ENCODE data around the gene FXR1.
A peak's percentile ranks its signal among the peaks of the same experiment; 100 is the strongest.

FXR1 gene

GRCh38 chr3:180923561-180923960 is 11.1 kb downstream of the FXR1 start:
- H3K4me3 ChIP-seq, result no peak overlapping the region
- peaks cover 90% of the 10 kb centered on the region for H3K36me3 ChIP-seq (ENCODE audit: insufficient read depth, low read length)
- peaks cover 14% of the 10 kb centered on the region; the same call in 1 of the 2 replicates for H3K9me3 ChIP-seq (ENCODE audit: low read depth, low read length)
- H3K9ac ChIP-seq (ENCODE audit: insufficient read length), result no peak overlapping the region
- no peak for DNase-seq (ENCODE audit: low read depth, low spot score)
- no peak overlapping the region for H3K27ac ChIP-seq
- TF ChIP-seq EZH2 (IDR thresholded peaks at IDR 0.05), result no peak
- TF ChIP-seq FOXP2 (optimal IDR thresholded peaks at IDR 0.05; ENCODE audit: control extremely low read depth, extremely low read length, insufficient read depth), result no peak
- TF ChIP-seq POLR2AphosphoS5 (IDR thresholded peaks at IDR 0.05; ENCODE audit: borderline replicate concordance, low read depth, low read length), result no peak

DNA sequence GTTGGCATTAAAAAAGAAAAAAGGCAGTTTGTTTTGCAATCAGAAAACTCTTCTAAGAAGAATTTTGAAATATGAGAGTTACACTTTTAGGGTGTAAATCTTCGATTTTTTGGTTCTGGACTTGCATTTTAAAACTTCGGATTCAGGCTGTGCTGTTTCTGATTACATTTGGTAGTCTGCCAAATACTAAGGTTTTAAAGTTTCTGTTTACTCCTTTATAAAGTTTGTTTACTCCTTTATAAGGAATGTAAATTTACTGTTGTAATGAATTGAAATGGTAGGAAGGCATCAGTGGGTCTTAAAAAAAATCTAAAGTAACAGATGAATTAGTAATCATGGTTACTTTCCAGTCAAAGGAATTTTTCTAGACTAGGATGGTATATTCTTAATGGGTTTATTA is 14.1 kb downstream of the FXR1 start:
- Histone ChIP-seq H3K36me3 (ENCODE audit: insufficient read depth, low read length) (peaks cover 82% of the 10 kb centered on the region), H3K9ac (ENCODE audit: insufficient read length) (no peak overlapping the region), H3K9me3 (ENCODE audit: low read depth, low read length) (peaks cover 14% of the 10 kb centered on the region; the same call in 1 of the 2 replicates), H3K27ac (no peak overlapping the region), H3K4me3 (no peak overlapping the region)
- TF ChIP-seq EZH2 (IDR thresholded peaks at IDR 0.05), result no peak
- TF ChIP-seq POLR2AphosphoS5 (IDR thresholded peaks at IDR 0.05; ENCODE audit: borderline replicate concordance, low read depth, low read length), result no peak
- no peak for DNase-seq (ENCODE audit: low read depth, low spot score)

DNA sequence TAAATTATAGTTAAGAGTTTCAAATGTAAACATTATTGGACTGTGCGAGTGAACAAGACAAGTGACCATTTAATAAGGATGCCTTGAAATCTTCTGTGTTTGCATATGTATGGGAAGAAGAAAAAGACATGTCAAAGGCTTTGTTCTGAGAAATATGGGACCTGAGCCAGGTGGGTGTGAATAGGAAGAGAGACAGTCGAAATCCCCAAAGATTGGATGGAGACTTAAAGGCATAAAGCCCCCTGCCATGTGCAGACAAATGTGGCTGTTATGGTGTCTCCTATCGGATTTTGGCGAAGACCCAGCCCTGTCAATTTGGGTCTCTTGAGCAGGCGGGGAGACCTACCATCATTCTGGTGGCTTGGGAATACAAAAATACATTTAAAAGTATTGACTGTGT is 16.9 kb downstream of the FXR1 start:
- Histone ChIP-seq H3K4me3 (no peak overlapping the region), H3K36me3 (ENCODE audit: insufficient read depth, low read length) (peaks cover 73% of the 10 kb centered on the region), H3K9ac (ENCODE audit: insufficient read length) (no peak overlapping the region), H3K9me3 (ENCODE audit: low read depth, low read length) (peaks cover 9% of the 10 kb centered on the region; the same call in 1 of the 2 replicates), H3K27ac (no peak overlapping the region)
- DNase-seq (ENCODE audit: low read depth, low spot score), result no peak
- no peak for TF ChIP-seq POLR2AphosphoS5 (IDR thresholded peaks at IDR 0.05; ENCODE audit: borderline replicate concordance, low read depth, low read length)
- TF ChIP-seq EZH2 (IDR thresholded peaks at IDR 0.05), result no peak
- no peak for TF ChIP-seq FOXP2 (optimal IDR thresholded peaks at IDR 0.05; ENCODE audit: control extremely low read depth, extremely low read length, insufficient read depth)

DNA sequence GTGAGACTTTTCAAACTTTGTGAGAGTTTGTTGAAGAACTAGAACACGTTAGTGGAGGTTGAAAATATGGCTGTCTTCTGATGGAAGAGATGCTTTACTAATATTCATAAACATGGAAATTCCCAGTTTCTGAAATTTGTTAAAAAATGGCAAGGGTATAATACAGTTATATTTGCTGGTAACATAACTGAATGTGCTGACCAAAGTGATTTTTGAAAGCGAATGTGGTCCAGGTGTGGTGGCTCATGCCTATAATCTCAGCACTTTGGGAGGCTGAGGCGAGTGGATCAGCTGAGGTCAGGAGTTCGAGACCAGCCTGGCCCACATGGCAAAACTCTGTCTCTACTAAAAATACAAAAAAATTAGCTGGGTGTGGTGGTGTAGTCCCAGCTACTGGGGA is 18.1 kb downstream of the FXR1 start:
- TF ChIP-seq POLR2AphosphoS5 (IDR thresholded peaks at IDR 0.05; ENCODE audit: borderline replicate concordance, low read depth, low read length) (no peak), EZH2 (IDR thresholded peaks at IDR 0.05) (no peak), FOXP2 (optimal IDR thresholded peaks at IDR 0.05; ENCODE audit: control extremely low read depth, extremely low read length, insufficient read depth) (no peak)
- H3K36me3 ChIP-seq (ENCODE audit: insufficient read depth, low read length), result peaks cover 74% of the 10 kb centered on the region
- no peak overlapping the region for H3K9ac ChIP-seq (ENCODE audit: insufficient read length)
- no peak for DNase-seq (ENCODE audit: low read depth, low spot score)
- no peak overlapping the region for H3K4me3 ChIP-seq
- H3K9me3 ChIP-seq (ENCODE audit: low read depth, low read length), result peaks cover 9% of the 10 kb centered on the region; the same call in 1 of the 2 replicates
- H3K27ac ChIP-seq, result no peak overlapping the region

DNA sequence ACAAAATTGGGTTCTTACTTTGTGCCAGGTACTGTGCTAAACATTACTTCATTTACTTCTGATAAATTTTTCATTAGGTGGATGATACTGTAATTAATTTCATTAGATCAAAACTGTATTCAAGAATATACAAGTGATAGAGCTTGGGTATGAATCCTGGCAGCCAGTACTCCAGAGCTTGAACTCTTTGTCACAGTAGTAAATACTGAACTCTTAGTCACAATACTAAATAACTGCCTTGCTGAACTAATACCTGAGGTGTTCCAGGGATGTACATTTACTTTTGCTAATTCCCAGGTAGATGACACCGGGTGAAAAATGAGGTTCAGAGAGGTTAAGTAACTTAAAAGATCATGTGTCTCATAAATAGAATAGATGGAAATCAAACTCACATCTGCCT is 20.3 kb downstream of the FXR1 start:
- TF ChIP-seq POLR2AphosphoS5 (IDR thresholded peaks at IDR 0.05; ENCODE audit: borderline replicate concordance, low read depth, low read length) (no peak), FOXP2 (optimal IDR thresholded peaks at IDR 0.05; ENCODE audit: control extremely low read depth, extremely low read length, insufficient read depth) (no peak), EZH2 (IDR thresholded peaks at IDR 0.05) (no peak)
- Histone ChIP-seq H3K9me3 (ENCODE audit: low read depth, low read length) (peaks cover 2% of the 10 kb centered on the region; the same call in 1 of the 2 replicates), H3K4me3 (no peak overlapping the region), H3K27ac (no peak overlapping the region), H3K9ac (ENCODE audit: insufficient read length) (no peak overlapping the region), H3K36me3 (ENCODE audit: insufficient read depth, low read length) (peaks cover 76% of the 10 kb centered on the region)
- no peak for DNase-seq (ENCODE audit: low read depth, low spot score)

DNA sequence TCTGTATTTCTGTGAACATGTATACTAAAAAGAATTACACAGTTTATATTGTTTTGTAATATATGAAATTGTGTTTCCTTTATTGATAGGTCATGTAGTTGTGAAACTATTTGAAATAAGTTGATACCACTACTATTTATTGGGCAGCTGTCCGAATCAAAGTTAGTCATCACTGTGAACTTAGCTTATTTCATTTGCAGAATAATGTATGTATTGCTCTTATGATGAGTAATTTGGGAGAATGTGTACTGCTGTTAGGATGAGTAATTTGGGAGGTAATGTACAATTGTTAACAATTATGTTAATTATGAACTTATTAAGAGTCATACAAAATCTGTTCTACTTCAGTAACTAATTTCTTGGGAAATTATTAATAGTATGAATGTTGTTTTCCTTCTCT is 22.2 kb downstream of the FXR1 start:
- Histone ChIP-seq H3K4me3 (no peak overlapping the region), H3K27ac (no peak overlapping the region), H3K9me3 (ENCODE audit: low read depth, low read length) (no peaks in the 10 kb centered on the region), H3K9ac (ENCODE audit: insufficient read length) (no peak overlapping the region), H3K36me3 (ENCODE audit: insufficient read depth, low read length) (peaks cover 72% of the 10 kb centered on the region)
- TF ChIP-seq POLR2AphosphoS5 (IDR thresholded peaks at IDR 0.05; ENCODE audit: borderline replicate concordance, low read depth, low read length) (no peak), EZH2 (IDR thresholded peaks at IDR 0.05) (no peak), FOXP2 (optimal IDR thresholded peaks at IDR 0.05; ENCODE audit: control extremely low read depth, extremely low read length, insufficient read depth) (no peak)
- no peak for DNase-seq (ENCODE audit: low read depth, low spot score)

GRCh38 chr3:180940826-180941225 is 28.4 kb downstream of the FXR1 start:
- Histone ChIP-seq H3K9me3 (ENCODE audit: low read depth, low read length) (no peaks in the 10 kb centered on the region), H3K4me3 (no peak overlapping the region), H3K27ac (no peak overlapping the region), H3K36me3 (ENCODE audit: insufficient read depth, low read length) (peaks cover 75% of the 10 kb centered on the region), H3K9ac (ENCODE audit: insufficient read length) (no peak overlapping the region)
- DNase-seq (ENCODE audit: low read depth, low spot score), result no peak
- no peak for TF ChIP-seq EZH2 (IDR thresholded peaks at IDR 0.05)
- TF ChIP-seq POLR2AphosphoS5 (IDR thresholded peaks at IDR 0.05; ENCODE audit: borderline replicate concordance, low read depth, low read length), result no peak
- TF ChIP-seq FOXP2 (optimal IDR thresholded peaks at IDR 0.05; ENCODE audit: control extremely low read depth, extremely low read length, insufficient read depth), result no peak

GRCh38 chr3:180947761-180948390 is 35.4 kb downstream of the FXR1 start:
- H3K36me3 ChIP-seq (ENCODE audit: insufficient read depth, low read length), result peaks cover 80% of the 10 kb centered on the region
- H3K4me3 ChIP-seq, result no peak overlapping the region
- no peak overlapping the region for H3K27ac ChIP-seq
- H3K9ac ChIP-seq (ENCODE audit: insufficient read length), result no peak overlapping the region
- no peaks in the 10 kb centered on the region for H3K9me3 ChIP-seq (ENCODE audit: low read depth, low read length)
- DNase-seq (ENCODE audit: low read depth, low spot score), result no peak
- TF ChIP-seq POLR2AphosphoS5 (IDR thresholded peaks at IDR 0.05; ENCODE audit: borderline replicate concordance, low read depth, low read length), result no peak
- TF ChIP-seq FOXP2 (optimal IDR thresholded peaks at IDR 0.05; ENCODE audit: control extremely low read depth, extremely low read length, insufficient read depth), result no peak
- TF ChIP-seq EZH2 (IDR thresholded peaks at IDR 0.05), result no peak

GRCh38 chr3:180959691-180960090 is 47.2 kb downstream of the FXR1 start:
- H3K27ac ChIP-seq, result peak overlapping the region; percentile 20
- no peak for TF ChIP-seq POLR2AphosphoS5 (IDR thresholded peaks at IDR 0.05; ENCODE audit: borderline replicate concordance, low read depth, low read length)
- TF ChIP-seq EZH2 (IDR thresholded peaks at IDR 0.05), result no peak
- TF ChIP-seq FOXP2 (optimal IDR thresholded peaks at IDR 0.05; ENCODE audit: control extremely low read depth, extremely low read length, insufficient read depth), result no peak
- no peak for DNase-seq (ENCODE audit: low read depth, low spot score)
- H3K4me3 ChIP-seq, result no peak overlapping the region
- H3K9ac ChIP-seq (ENCODE audit: insufficient read length), result no peak overlapping the region
- no peaks in the 10 kb centered on the region for H3K9me3 ChIP-seq (ENCODE audit: low read depth, low read length)
- peaks cover 93% of the 10 kb centered on the region for H3K36me3 ChIP-seq (ENCODE audit: insufficient read depth, low read length)
